Uterus (tissue), 4 donors: Measurements from ENCODE around the gene POM121L12. TPM values are rescaled to one million over a fixed set of nuclear protein-coding genes. Genes with fewer than 3 reads are reported as not detected.

ENCODE experiments used
- DNase-seq, 2 donors: peaks; one replicate each; pipeline ENCODE4 v3.0.0-alpha.2; 2019 to 2020
- H3K27ac ChIP-seq, 2 donors: fragments of 200-600 bp; sonication (generic); 1 replicate in 1 of 2; 2 replicates in 1 of 2; pipeline ENCODE4 v1.5.1; 2016 to 2018
- H3K27me3 ChIP-seq, 2 donors: fragments of 200-600 bp; sonication (generic); one replicate each; pipeline ENCODE4 v1.5.1; 2018 to 2019; ENCODE audit warnings: control low read depth in 1 of 2
- H3K36me3 ChIP-seq, 2 donors: fragments of 200-600 bp; sonication (generic); one replicate each; pipeline ENCODE4 v1.5.1; 2019; ENCODE audit warnings: control low read depth in 1 of 2
- H3K4me1 ChIP-seq, 2 donors: fragments of 200-600 bp; sonication (generic); one replicate each; pipeline ENCODE4 v1.5.1; 2018 to 2019; ENCODE audit warnings: control low read depth in 1 of 2
- H3K4me3 ChIP-seq, 2 donors: fragments of 200-600 bp; sonication (generic); 1 replicate in 1 of 2; 2 replicates in 1 of 2; pipeline ENCODE4 v1.5.1; 2018 to 2019; ENCODE audit warnings: mild to moderate bottlenecking in 1 of 2
- H3K9me3 ChIP-seq, 2 donors: fragments of 200-600 bp; sonication (generic); one replicate each; pipeline ENCODE4 v1.5.1; 2019; ENCODE audit warnings: control low read depth in 1 of 2
- CTCF ChIP-seq, 4 experiments: fragments of 200-600 bp in 2 of 4; fragments of 450-650 bp in 2 of 4; sonication (generic) in 2 of 4; IDR thresholded peaks; one replicate each; pipeline ENCODE4 v1.5.1; 2016 to 2019; ENCODE audit warnings: antibody characterized with exemption in 4 of 4, mild to moderate bottlenecking in 2 of 4, moderate library complexity in 1 of 4
- POLR2A ChIP-seq, 2 donors: fragments of 450-650 bp; IDR thresholded peaks; one replicate each; pipeline ENCODE4 v1.6.1; 2016; ENCODE audit warnings: antibody characterized with exemption in 2 of 2, mild to moderate bottlenecking in 1 of 2, moderate library complexity in 1 of 2
- intact Hi-C: fragments of 100-400 bp; cut with DNase I; formaldehyde crosslinking; loops from one replicate; pipeline ENCODE4 v1.15.1; 2023; ENCODE audit warnings: low total_unique reads
- total RNA-seq, 4 donors: library from RNA; depleted of rRNA in 3 of 4; stranded (reverse); fragments of >200 nt in 3 of 4; gene quantifications; one replicate each; pipeline versions ENCODE4 v1.1.0 to v1.2.4, GENCODE V29; 2014 to 2023
- donor health status: DM: yes; HTN: yes; CAD: no.

The POM121L12 gene
- total RNA-seq, 4 donors from 2014 or later: not detected

DNA sequence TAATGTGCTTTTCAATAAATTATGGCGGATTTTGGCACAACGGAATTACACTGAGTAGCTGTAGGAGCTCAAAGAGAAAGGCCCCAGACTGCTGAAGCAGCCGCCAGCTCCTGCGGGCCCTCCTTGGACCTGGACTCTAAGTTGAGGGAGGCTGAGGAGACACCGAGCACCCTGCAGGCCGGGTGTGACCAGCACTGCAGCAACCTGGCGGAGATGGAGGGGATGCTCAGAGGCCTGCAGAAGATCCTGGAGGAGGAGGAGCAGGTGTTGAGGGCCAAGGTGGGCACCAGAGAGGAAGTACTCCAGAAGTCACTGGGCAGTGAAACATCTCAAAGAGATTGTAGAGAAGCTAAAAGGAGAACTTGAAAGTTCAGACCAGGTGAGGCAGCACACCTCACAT lies 33.0 kb upstream of the POM121L12 start:
- H3K27me3 ChIP-seq: no peaks in the 10 kb centered on the region
- no peaks in the 10 kb centered on the region for H3K36me3 ChIP-seq
- H3K4me1 ChIP-seq: no peaks in the 10 kb centered on the region
- no peaks in the 10 kb centered on the region for H3K9me3 ChIP-seq
- H3K4me3 ChIP-seq: no peak overlapping the region
- DNase-seq: no peak
- H3K27ac ChIP-seq: no peak overlapping the region
- TF ChIP-seq CTCF (IDR thresholded peaks at IDR 0.05): no peak
- no peak for TF ChIP-seq POLR2A (IDR thresholded peaks at IDR 0.05)
- intact Hi-C loops: no loop called here

- TF ChIP-seq CTCF (IDR thresholded peaks at IDR 0.05) (no peak), POLR2A (IDR thresholded peaks at IDR 0.05) (no peak)
- Histone ChIP-seq H3K27ac (no peak overlapping the region), H3K4me3 (no peak overlapping the region), H3K36me3 (no peaks in the 10 kb centered on the region), H3K9me3 (no peaks in the 10 kb centered on the region), H3K4me1 (no peaks in the 10 kb centered on the region), H3K27me3 (no peaks in the 10 kb centered on the region)
- intact Hi-C loops: no loop called here
- DNase-seq: no peak
Measured at GRCh38 chr7:53003653-53004445, 31.6 kb upstream of the POM121L12 start.

DNA sequence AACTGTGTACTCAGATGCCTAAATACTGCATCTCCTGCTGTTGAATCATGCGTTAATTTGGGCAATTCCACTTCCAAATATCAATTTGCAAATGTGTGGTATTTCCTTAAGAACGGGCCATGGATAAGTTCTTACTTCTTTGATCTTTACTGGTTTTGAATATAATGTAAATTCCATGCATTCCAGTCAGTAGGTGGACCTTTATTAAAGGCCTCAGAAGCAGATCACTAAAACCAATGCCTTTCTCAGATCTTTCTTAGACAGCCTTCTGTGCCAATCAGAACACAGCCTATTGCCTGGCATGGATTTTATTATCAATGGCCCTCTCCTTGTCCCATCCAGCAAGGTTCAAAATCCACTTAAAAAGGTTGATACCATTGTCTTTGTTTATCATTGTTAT lies 21.5 kb upstream of the POM121L12 start:
- intact Hi-C loops: no loop called here

GRCh38 chr7:53015463-53015862 lies 20.0 kb upstream of the POM121L12 start:
- H3K4me3 ChIP-seq: no peak overlapping the region
- intact Hi-C loops: no loop called here
- H3K27ac ChIP-seq: no peak overlapping the region
- TF ChIP-seq CTCF (IDR thresholded peaks at IDR 0.05) (no peak), POLR2A (IDR thresholded peaks at IDR 0.05) (no peak)
- H3K4me1 ChIP-seq: no peaks in the 10 kb centered on the region
- no peaks in the 10 kb centered on the region for H3K27me3 ChIP-seq
- no peaks in the 10 kb centered on the region for H3K9me3 ChIP-seq
- no peaks in the 10 kb centered on the region for H3K36me3 ChIP-seq
- DNase-seq: no peak

More for the DNA sequence above, 21.5 kb upstream of the POM121L12 start:
- H3K36me3 ChIP-seq: no peaks in the 10 kb centered on the region
- DNase-seq: no peak
- no peaks in the 10 kb centered on the region for H3K9me3 ChIP-seq
- no peak for TF ChIP-seq POLR2A (IDR thresholded peaks at IDR 0.05)
- TF ChIP-seq CTCF (IDR thresholded peaks at IDR 0.05): no peak
- H3K4me1 ChIP-seq: no peaks in the 10 kb centered on the region
- no peaks in the 10 kb centered on the region for H3K27me3 ChIP-seq
- H3K4me3 ChIP-seq: no peak overlapping the region
- H3K27ac ChIP-seq: no peak overlapping the region

GRCh38 chr7:53022893-53023292 lies 12.5 kb upstream of the POM121L12 start:
- H3K9me3 ChIP-seq: no peaks in the 10 kb centered on the region
- intact Hi-C loops: no loop called here
- no peak for TF ChIP-seq CTCF (IDR thresholded peaks at IDR 0.05)
- no peak for TF ChIP-seq POLR2A (IDR thresholded peaks at IDR 0.05)
- H3K27ac ChIP-seq: no peak overlapping the region
- H3K4me1 ChIP-seq: no peaks in the 10 kb centered on the region
- H3K27me3 ChIP-seq: no peaks in the 10 kb centered on the region
- DNase-seq: no peak
- H3K4me3 ChIP-seq: no peak overlapping the region
- no peaks in the 10 kb centered on the region for H3K36me3 ChIP-seq
